Omental fat pad (tissue), 4 donors: ENCODE measurements around the gene SLC8A1. TPM values are rescaled to one million over a fixed set of nuclear protein-coding genes. Genes with fewer than 3 reads are reported as not detected.

Source experiments
- ATAC-seq: fragments of 150-250 bp; one replicate; pipeline ENCODE4 v1.9.1; 2016; ENCODE audit warnings: mild to moderate bottlenecking, moderate library complexity; ENCODE audit not compliant: low FRiP score
- DNase-seq: peaks from one replicate; pipeline ENCODE4 v3.0.0-alpha.2; 2019; ENCODE audit warnings: low spot score
- CTCF ChIP-seq, 3 donors: fragments of 450-650 bp; IDR thresholded peaks; one replicate each; pipeline ENCODE4 v1.5.1; 2016 to 2017; ENCODE audit warnings: antibody characterized with exemption in 3 of 3, mild to moderate bottlenecking in 3 of 3, moderate library complexity in 2 of 3
- total RNA-seq, 4 donors: library from RNA; depleted of rRNA; stranded (reverse); fragments of >200 nt; gene quantifications; one replicate each; pipeline ENCODE4 v1.1.0, GENCODE V29; 2016

Gene SLC8A1
- total RNA-seq, 4 donors from 2014 or later, result 17.5 to 47.0 (median 30.0) TPM

- ATAC-seq, result no peak
- TF ChIP-seq CTCF (IDR thresholded peaks at IDR 0.05), result no peak
- no peak for DNase-seq
Observed at GRCh38 chr2:40181855-40182254, 270.0 kb downstream of the SLC8A1 start.

- TF ChIP-seq CTCF (IDR thresholded peaks at IDR 0.05), result no peak
- no peak for ATAC-seq
- no peak for DNase-seq
Observed at GRCh38 chr2:40179801-40180200, 272.1 kb downstream of the SLC8A1 start.

GRCh38 chr2:40178971-40179370, 272.9 kb downstream of the SLC8A1 start:
- ATAC-seq (no peak), DNase-seq (no peak)
- no peak for TF ChIP-seq CTCF (IDR thresholded peaks at IDR 0.05)

- no peak for ATAC-seq
- no peak for DNase-seq
- no peak for TF ChIP-seq CTCF (IDR thresholded peaks at IDR 0.05)
Observed at GRCh38 chr2:40178171-40178778, 273.6 kb downstream of the SLC8A1 start.

GRCh38 chr2:40177366-40177765, 274.5 kb downstream of the SLC8A1 start:
- TF ChIP-seq CTCF (IDR thresholded peaks at IDR 0.05), result no peak
- DNase-seq (no peak), ATAC-seq (no peak)

- ATAC-seq (no peak), DNase-seq (no peak)
- no peak for TF ChIP-seq CTCF (IDR thresholded peaks at IDR 0.05)
Observed at GRCh38 chr2:40173276-40173675, 278.6 kb downstream of the SLC8A1 start.

GRCh38 chr2:40169856-40170255, 282.0 kb downstream of the SLC8A1 start:
- TF ChIP-seq CTCF (IDR thresholded peaks at IDR 0.05), result no peak
- DNase-seq (no peak), ATAC-seq (no peak)
